Cardiac muscle cell (in vitro differentiated cells and primary cell): ENCODE measurements around the gene FAM83C. TPM values are rescaled to one million over a fixed set of nuclear protein-coding genes. Genes with fewer than 3 reads are reported as not detected.
A peak's percentile ranks its signal among the peaks of the same experiment; 100 is the strongest.

Experiments used
- DNase-seq, 2 donors: peaks; one replicate each; pipeline versions ENCODE4 v3.0.0 to v3.0.0-alpha.2; 2010 to 2017; ENCODE audit warnings: low read depth in 1 of 2, low spot score in 1 of 2
- H3K27ac ChIP-seq: fragments of 200-600 bp; sonication (generic); 2 replicates; pipeline ENCODE4 v1.5.1; 2016
- H3K27me3 ChIP-seq: fragments of 200-600 bp; sonication (generic); 2 replicates; pipeline ENCODE4 v1.6.0; 2016; ENCODE audit warnings: control low read depth
- H3K36me3 ChIP-seq: fragments of 200-600 bp; sonication (generic); 2 replicates; pipeline ENCODE4 v1.5.1; 2016; ENCODE audit warnings: control low read depth
- H3K4me1 ChIP-seq: fragments of 200-600 bp; sonication (generic); 2 replicates; pipeline ENCODE4 v1.8.1; 2017; ENCODE audit warnings: low read depth, mild to moderate bottlenecking, mixed run types
- H3K4me3 ChIP-seq: fragments of 200-600 bp; sonication (generic); 2 replicates; pipeline ENCODE4 v1.5.1; 2016; ENCODE audit warnings: mild to moderate bottlenecking
- H3K9me3 ChIP-seq: fragments of 200-600 bp; sonication (generic); 2 replicates; pipeline ENCODE4 v1.5.1; 2017; ENCODE audit warnings: low read depth, mild to moderate bottlenecking, control low read depth
- CTCF ChIP-seq: IDR thresholded peaks from 2 replicates; pipeline ENCODE4 v1.5.1; 2012; ENCODE audit warnings: low read depth, mild to moderate bottlenecking, low read length
- polyA plus RNA-seq: library from polyadenylated mRNA; unstranded; fragments of >200 nt; fragmentation: Nextera tagmentation; extraction: Ambion mirVana; gene quantifications from 2 replicates; pipeline ENCODE4 v1.2.1, GENCODE V29; 2016
- total RNA-seq: library from RNA; depleted of rRNA; stranded (reverse); fragments of >200 nt; gene quantifications from 2 replicates; pipeline ENCODE4 v1.2.3, GENCODE V29; 2016

The FAM83C gene
- total and polyA plus RNA-seq, 2 experiments from 2014 or later, result not detected

DNA sequence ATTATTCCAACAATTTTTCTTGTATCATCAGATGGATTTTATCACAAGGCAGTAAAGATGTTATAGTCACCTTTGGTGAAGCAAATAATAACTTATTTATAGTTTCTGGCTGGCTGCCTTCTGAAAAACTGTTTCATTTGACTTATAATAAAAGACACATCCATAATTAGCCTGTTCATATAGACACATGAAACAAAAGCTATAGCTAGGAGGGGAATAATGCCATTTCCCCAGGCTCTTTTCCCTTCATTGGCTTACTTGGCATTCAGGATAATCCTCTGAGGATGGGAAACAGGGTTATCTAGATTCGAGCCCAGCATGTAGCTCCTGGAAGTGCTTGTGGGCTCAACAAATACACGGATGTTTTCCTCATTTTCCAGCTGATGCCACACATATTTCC is 48.2 kb downstream of the FAM83C start:
- no peak overlapping the region for H3K27ac ChIP-seq
- H3K36me3 ChIP-seq, result no peaks in the 10 kb centered on the region
- TF ChIP-seq CTCF, result no peak
- no peak overlapping the region for H3K4me3 ChIP-seq
- H3K9me3 ChIP-seq, result no peaks in the 10 kb centered on the region
- no peaks in the 10 kb centered on the region for H3K27me3 ChIP-seq
- DNase-seq, result no peak
- H3K4me1 ChIP-seq, result peaks cover 20% of the 10 kb centered on the region

DNA sequence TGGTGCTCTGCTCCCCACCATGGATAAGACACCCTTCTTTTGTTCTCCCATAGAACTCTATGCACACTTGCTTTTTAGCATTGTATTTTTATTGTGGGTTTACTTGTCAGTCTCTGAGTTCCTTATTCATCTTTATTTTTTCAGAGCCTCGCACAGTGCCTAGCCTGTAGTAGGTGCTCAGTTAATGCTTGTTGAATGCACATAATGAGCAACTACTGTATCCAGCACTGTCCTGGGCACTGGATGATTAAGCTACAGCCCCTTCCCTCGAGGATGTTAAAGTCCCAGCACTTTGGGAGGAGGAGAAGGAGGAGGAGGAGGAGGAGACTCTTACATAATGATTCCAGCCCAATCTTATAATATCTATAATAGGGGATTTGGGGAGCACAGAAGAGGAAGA is 48.9 kb downstream of the FAM83C start:
- no peak for DNase-seq
- no peak overlapping the region for H3K27ac ChIP-seq
- TF ChIP-seq CTCF, result no peak
- H3K4me3 ChIP-seq, result no peak overlapping the region
- no peaks in the 10 kb centered on the region for H3K9me3 ChIP-seq
- H3K4me1 ChIP-seq, result peaks cover 26% of the 10 kb centered on the region
- H3K27me3 ChIP-seq, result no peaks in the 10 kb centered on the region
- no peaks in the 10 kb centered on the region for H3K36me3 ChIP-seq

DNA sequence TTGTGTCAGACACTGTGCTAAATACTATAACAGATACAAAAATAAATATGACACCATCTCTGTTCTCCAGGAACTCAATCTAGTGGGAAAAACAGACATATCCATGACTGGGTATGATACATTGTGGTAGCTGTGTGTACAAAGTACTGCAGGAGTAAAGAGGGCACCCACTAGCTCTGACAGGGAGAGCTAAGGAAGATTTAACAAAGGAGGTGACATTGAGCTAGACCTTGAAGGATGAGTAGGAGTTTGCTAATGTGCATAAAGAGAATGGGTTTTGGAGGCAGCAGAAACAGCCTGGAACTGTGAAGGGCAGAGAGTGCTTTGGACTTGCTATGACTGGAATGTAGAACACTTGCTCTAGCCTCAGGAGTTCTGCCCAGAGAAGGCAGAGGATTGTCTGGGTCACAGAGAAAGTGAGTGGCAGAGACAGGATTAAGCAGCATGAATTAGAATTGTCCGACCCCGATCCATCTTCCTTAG is 51.4 kb downstream of the FAM83C start:
- H3K27me3 ChIP-seq, result no peaks in the 10 kb centered on the region
- TF ChIP-seq CTCF, result no peak
- H3K36me3 ChIP-seq, result no peaks in the 10 kb centered on the region
- no peaks in the 10 kb centered on the region for H3K9me3 ChIP-seq
- H3K27ac ChIP-seq, result peak overlapping the region; percentile 80
- H3K4me1 ChIP-seq, result peaks cover 31% of the 10 kb centered on the region
- DNase-seq, result no peak
- no peak overlapping the region for H3K4me3 ChIP-seq

DNA sequence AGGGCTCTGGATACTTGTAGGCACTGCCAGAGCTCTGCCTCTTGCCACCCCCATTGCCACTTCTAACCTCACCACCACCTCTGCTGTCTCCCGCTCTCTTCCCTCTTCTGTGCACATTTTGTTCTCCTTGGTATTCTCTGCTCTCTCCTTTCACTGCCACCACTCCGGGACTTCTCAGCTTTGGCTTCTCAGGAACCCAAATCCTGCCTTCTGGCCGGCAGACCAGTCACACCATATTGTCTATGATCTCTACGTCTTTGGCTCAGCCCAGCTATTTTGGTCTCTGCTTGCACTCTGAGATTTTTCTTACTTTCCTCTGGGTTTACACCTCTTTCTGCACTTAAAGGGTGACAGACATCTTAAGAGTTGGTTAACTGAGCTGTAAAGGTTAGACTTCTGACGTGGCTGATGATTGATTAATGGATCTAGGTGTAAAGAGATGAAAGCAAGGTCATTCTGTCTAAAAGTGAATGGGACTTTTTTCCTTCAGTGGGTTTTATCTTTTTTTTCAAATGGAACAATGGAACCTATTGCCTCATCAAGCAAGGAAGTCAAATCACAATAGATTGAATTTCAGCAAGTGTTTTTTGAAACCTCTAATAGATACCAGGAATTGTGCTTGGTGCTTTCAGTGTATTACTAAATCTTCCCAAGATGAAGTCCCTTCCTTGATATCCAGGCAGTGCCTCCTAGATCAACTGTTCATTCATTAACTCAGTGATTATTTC is 52.0 kb downstream of the FAM83C start:
- H3K36me3 ChIP-seq, result no peaks in the 10 kb centered on the region
- H3K27me3 ChIP-seq, result no peaks in the 10 kb centered on the region
- H3K4me3 ChIP-seq, result no peak overlapping the region
- peak overlapping the region; percentile 80 for H3K27ac ChIP-seq
- peaks cover 31% of the 10 kb centered on the region for H3K4me1 ChIP-seq
- H3K9me3 ChIP-seq, result no peaks in the 10 kb centered on the region
- DNase-seq, result no peak
- no peak for TF ChIP-seq CTCF

DNA sequence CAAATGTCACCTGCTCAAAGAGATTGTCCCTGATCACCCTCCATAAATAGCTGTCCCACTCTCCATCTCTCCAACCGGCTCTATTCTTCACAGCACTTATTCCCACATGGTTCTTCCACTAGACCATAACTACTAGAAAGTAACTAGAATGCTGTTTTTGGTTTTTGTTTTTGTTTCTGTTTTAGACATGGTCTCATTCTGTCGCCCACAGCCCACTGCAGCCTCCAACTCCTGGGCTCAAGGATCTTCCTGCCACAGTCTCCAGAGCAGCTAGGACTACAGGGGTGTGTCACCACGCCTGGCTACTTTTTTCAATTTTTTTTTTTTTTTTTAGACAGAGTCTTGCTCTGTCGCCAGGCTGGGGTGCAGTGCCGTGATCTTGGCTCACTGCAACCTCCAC is 53.5 kb downstream of the FAM83C start:
- TF ChIP-seq CTCF, result no peak
- peaks cover 31% of the 10 kb centered on the region for H3K4me1 ChIP-seq

More for the DNA sequence above, 53.5 kb downstream of the FAM83C start:
- H3K27ac ChIP-seq, result no peak overlapping the region
- no peaks in the 10 kb centered on the region for H3K9me3 ChIP-seq
- no peaks in the 10 kb centered on the region for H3K36me3 ChIP-seq
- H3K4me3 ChIP-seq, result no peak overlapping the region
- DNase-seq, result no peak
- H3K27me3 ChIP-seq, result no peaks in the 10 kb centered on the region
